ENCODE data around the gene GNB2.

Gene GNB2

GRCh38 chr7:100688326-100688860, 14.9 kb downstream of the GNB2 start:
- no peak overlapping the region for H3K4me3 ChIP-seq (ENCODE audit: low read depth, low read length)
- TF ChIP-seq CTCF (IDR thresholded peaks at IDR 0.05; ENCODE audit: borderline replicate concordance, insufficient read depth, low read depth, low read length) = no peak

- no peak overlapping the region for H3K4me3 ChIP-seq (ENCODE audit: low read depth, low read length)
- no peak for TF ChIP-seq CTCF (IDR thresholded peaks at IDR 0.05; ENCODE audit: borderline replicate concordance, insufficient read depth, low read depth, low read length)
These were observed 15.9 kb downstream of the GNB2 start for GRCh38 chr7:100689230-100690135.

- TF ChIP-seq CTCF (IDR thresholded peaks at IDR 0.05; ENCODE audit: borderline replicate concordance, insufficient read depth, low read depth, low read length) = peak; percentile 87
- peak overlapping the region; percentile 13 for H3K4me3 ChIP-seq (ENCODE audit: low read depth, low read length)
These were observed 18.4 kb downstream of the GNB2 start for GRCh38 chr7:100691676-100692577.

- H3K4me3 ChIP-seq (ENCODE audit: low read depth, low read length) = peak overlapping the region; percentile 91
- TF ChIP-seq CTCF (IDR thresholded peaks at IDR 0.05; ENCODE audit: borderline replicate concordance, insufficient read depth, low read depth, low read length) = no peak
These were observed 19.0 kb downstream of the GNB2 start for GRCh38 chr7:100692578-100692961.

GRCh38 chr7:100693312-100694097, 20.0 kb downstream of the GNB2 start:
- peak overlapping the region; percentile 91 for H3K4me3 ChIP-seq (ENCODE audit: low read depth, low read length)
- TF ChIP-seq CTCF (IDR thresholded peaks at IDR 0.05; ENCODE audit: borderline replicate concordance, insufficient read depth, low read depth, low read length) = no peak

- H3K4me3 ChIP-seq (ENCODE audit: low read depth, low read length) = peak within 1 kb of the TSS; percentile 91
- TF ChIP-seq CTCF (IDR thresholded peaks at IDR 0.05; ENCODE audit: borderline replicate concordance, insufficient read depth, low read depth, low read length) = no peak
These were observed 20.7 kb downstream of the GNB2 start, which contains the start of gene GIGYF1 for GRCh38 chr7:100694098-100694745. Gene GIGYF1, minus strand, starts transcription at chr7:100694250. Its CDS starts 6,012 bp downstream, at chr7:100688238.

All from GM12875 (cell line).